Body of pancreas (tissue), 4 donors: ENCODE measurements around the gene TRPV6. TPM values are rescaled to one million over a fixed set of nuclear protein-coding genes. Genes with fewer than 3 reads are reported as not detected.

Experiments
- ATAC-seq: fragments of 150-250 bp; one replicate; pipeline ENCODE4 v1.9.1; 2016
- DNase-seq, 4 donors: peaks; one replicate each; pipeline ENCODE4 v3.0.0-alpha.2; 2019
- H3K27ac ChIP-seq, 4 donors: fragments of 200-600 bp; sonication (generic); 1 replicate in 3 of 4; 2 replicates in 1 of 4; pipeline versions ENCODE4 v1.5.1 to v1.6.1; 2016 to 2019; ENCODE audit warnings: mild to moderate bottlenecking in 1 of 4, mixed read lengths in 1 of 4, moderate library complexity in 1 of 4
- H3K27me3 ChIP-seq, 2 donors: fragments of 200-600 bp; sonication (generic); one replicate each; pipeline ENCODE4 v1.6.0; 2016; ENCODE audit warnings: mild to moderate bottlenecking in 1 of 2
- H3K36me3 ChIP-seq, 2 donors: fragments of 200-600 bp; sonication (generic); replicated peaks in 1 of 2; 2 replicates each; pipeline ENCODE4 v1.5.1; 2016; ENCODE audit warnings: low read depth in 2 of 2; ENCODE audit not compliant: insufficient read depth in 1 of 2
- H3K4me1 ChIP-seq: fragments of 200-600 bp; sonication (generic); one replicate; pipeline ENCODE4 v1.6.0; 2016
- H3K4me3 ChIP-seq, 2 donors: fragments of 200-600 bp; sonication (generic); 1 replicate in 1 of 2; 2 replicates in 1 of 2; pipeline ENCODE4 v1.5.1; 2016 to 2019
- H3K9me3 ChIP-seq, 3 donors: fragments of 200-600 bp; sonication (generic); 1 replicate in 2 of 3; 2 replicates in 1 of 3; pipeline ENCODE4 v1.5.1; 2016
- CTCF ChIP-seq, 7 experiments: fragments of 450-650 bp in 4 of 7; fragments of 200-600 bp in 3 of 7; sonication (generic) in 3 of 7; IDR thresholded peaks; one replicate each; pipeline ENCODE4 v1.5.1; 2016 to 2019; ENCODE audit warnings: antibody characterized with exemption in 7 of 7
- POLR2A ChIP-seq, 3 donors: fragments of 450-650 bp; IDR thresholded peaks; one replicate each; pipeline ENCODE4 v1.6.1; 2016; ENCODE audit warnings: antibody characterized with exemption in 3 of 3, mild to moderate bottlenecking in 2 of 3
- WGBS, 2 donors: methylation state at CpG; one replicate each; pipeline ENCODE4 v1.1.5; 2017; 5-methylcytosine and 5-hydroxymethylcytosine counted together
- intact Hi-C: fragments of 100-400 bp; cut with DNase I; formaldehyde crosslinking; loops from one replicate; pipeline ENCODE4 v1.15.1; 2023
- total RNA-seq, 2 donors: library from RNA; depleted of rRNA; stranded (reverse); fragments of >200 nt; gene quantifications; one replicate each; pipeline ENCODE4 v1.1.0, GENCODE V29; 2016

Gene TRPV6
- total RNA-seq, 2 donors from 2014 or later = 61.7 to 110 TPM

- WGBS, 2 donors = 64 to 71% methylated on average over 7 of the region's 7 CpGs
Observed at GRCh38 chr7:142886866-142887265, 1.3 kb upstream of the TRPV6 start.

GRCh38 chr7:142884286-142884640 lies 1.3 kb downstream of the TRPV6 start:
- 53 to 57% methylated on average over 4 of the region's 4 CpGs for WGBS, 2 donors
- no peaks in the 10 kb centered on the region for H3K27me3 ChIP-seq
- no peaks in the 10 kb centered on the region for H3K9me3 ChIP-seq
- DNase-seq (no peak), ATAC-seq (no peak)
- H3K36me3 ChIP-seq = no peaks in the 10 kb centered on the region
- peaks cover 9% of the 10 kb centered on the region for H3K4me1 ChIP-seq
- no peak overlapping the region for H3K4me3 ChIP-seq
- H3K27ac ChIP-seq = peak overlapping the region in 3 of 4 donors; percentile 73 to 79 (median 78)
- TF ChIP-seq CTCF (IDR thresholded peaks at IDR 0.05) (no peak), POLR2A (IDR thresholded peaks at IDR 0.05) (peak in 1 of 3 donors; percentile 17)
- intact Hi-C loops = no loop called here

More at GRCh38 chr7:142886866-142887265, 1.3 kb upstream of the TRPV6 start:
- no peak for ATAC-seq
- Histone ChIP-seq H3K4me3 (no peak overlapping the region), H3K27ac (peak overlapping the region; percentile 25 to 79 (median 76)), H3K9me3 (no peaks in the 10 kb centered on the region), H3K27me3 (no peaks in the 10 kb centered on the region), H3K36me3 (no peaks in the 10 kb centered on the region), H3K4me1 (no peaks in the 10 kb centered on the region)
- no peak for TF ChIP-seq CTCF (IDR thresholded peaks at IDR 0.05)
- no peak for TF ChIP-seq POLR2A (IDR thresholded peaks at IDR 0.05)
- intact Hi-C loops = no loop called here
- DNase-seq = no peak

GRCh38 chr7:142883571-142884285 lies 1.8 kb downstream of the TRPV6 start:
- intact Hi-C loops = no loop called here
- H3K4me1 ChIP-seq = peaks cover 9% of the 10 kb centered on the region
- no peaks in the 10 kb centered on the region for H3K9me3 ChIP-seq
- DNase-seq = no peak
- peak overlapping the region in 1 of 2 donors; percentile 14 for H3K4me3 ChIP-seq
- ATAC-seq = no peak
- TF ChIP-seq CTCF (IDR thresholded peaks at IDR 0.05) (no peak), POLR2A (IDR thresholded peaks at IDR 0.05) (no peak)
- WGBS, 2 donors = 60 to 62% methylated on average over 7 of the region's 7 CpGs
- H3K36me3 ChIP-seq = no peaks in the 10 kb centered on the region
- H3K27me3 ChIP-seq = no peaks in the 10 kb centered on the region
- H3K27ac ChIP-seq = peak overlapping the region in 3 of 4 donors; percentile 73 to 79 (median 78)

- H3K36me3 ChIP-seq = no peaks in the 10 kb centered on the region
- no peaks in the 10 kb centered on the region for H3K9me3 ChIP-seq
- peaks cover 9% of the 10 kb centered on the region for H3K4me1 ChIP-seq
- WGBS, 2 donors = 50 to 53% methylated on average over 10 of the region's 10 CpGs
- no peaks in the 10 kb centered on the region for H3K27me3 ChIP-seq
- no peak for DNase-seq
- H3K4me3 ChIP-seq = peak overlapping the region in 1 of 2 donors; percentile 14
- peak overlapping the region in 3 of 4 donors; percentile 73 to 79 (median 78) for H3K27ac ChIP-seq
- no peak for TF ChIP-seq CTCF (IDR thresholded peaks at IDR 0.05)
- TF ChIP-seq POLR2A (IDR thresholded peaks at IDR 0.05) = no peak
- intact Hi-C loops = no loop called here
- ATAC-seq = no peak
Observed at GRCh38 chr7:142883145-142883544, 2.4 kb downstream of the TRPV6 start.

- intact Hi-C loops = no loop called here
Observed at GRCh38 chr7:142882338-142882678, 3.2 kb downstream of the TRPV6 start.

More at GRCh38 chr7:142882338-142882678, 3.2 kb downstream of the TRPV6 start:
- ATAC-seq (no peak), DNase-seq (no peak)
- no peak overlapping the region for H3K4me3 ChIP-seq
- peaks cover 14% of the 10 kb centered on the region for H3K4me1 ChIP-seq
- no peaks in the 10 kb centered on the region for H3K27me3 ChIP-seq
- H3K27ac ChIP-seq = peak overlapping the region in 3 of 4 donors; percentile 73 to 79 (median 78)
- H3K9me3 ChIP-seq = no peaks in the 10 kb centered on the region
- TF ChIP-seq POLR2A (IDR thresholded peaks at IDR 0.05) = no peak
- no peak for TF ChIP-seq CTCF (IDR thresholded peaks at IDR 0.05)
- WGBS, 2 donors = 40 to 58% methylated on average over 5 of the region's 5 CpGs
- H3K36me3 ChIP-seq = no peaks in the 10 kb centered on the region
